Iris pigment epithelial cell (primary cell): ENCODE data around the gene CYBC1.
A peak's percentile ranks its signal among the peaks of the same experiment; 100 is the strongest.

Experiments used
- DNase-seq: peaks from one replicate; pipeline ENCODE4 v3.0.0-alpha.2; 2011; ENCODE audit warnings: low read depth

Gene CYBC1

GRCh38 chr17:82408288-82408937 is 42.1 kb downstream of the CYBC1 start:
- DNase-seq, result no peak

- peak; percentile 26 for DNase-seq
These were observed 43.3 kb downstream of the CYBC1 start for GRCh38 chr17:82407255-82407654.

GRCh38 chr17:82406131-82406671 is 44.4 kb downstream of the CYBC1 start:
- no peak for DNase-seq

- DNase-seq, result no peak
These were observed 45.5 kb downstream of the CYBC1 start for GRCh38 chr17:82405051-82405450.

- no peak for DNase-seq
These were observed 46.6 kb downstream of the CYBC1 start for GRCh38 chr17:82403662-82404660.

- no peak for DNase-seq
These were observed 47.7 kb downstream of the CYBC1 start for GRCh38 chr17:82402865-82403264.

GRCh38 chr17:82400830-82401229 is 49.7 kb downstream of the CYBC1 start:
- DNase-seq, result no peak

- no peak for DNase-seq
These were observed 50.3 kb downstream of the CYBC1 start for GRCh38 chr17:82400206-82400605.

- DNase-seq, result no peak
These were observed 50.9 kb downstream of the CYBC1 start for GRCh38 chr17:82399601-82400101.

GRCh38 chr17:82399041-82399441 is 51.5 kb downstream of the CYBC1 start:
- DNase-seq, result peak; percentile 31

- DNase-seq, result no peak
These were observed 52.9 kb downstream of the CYBC1 start for GRCh38 chr17:82397449-82398335.

- DNase-seq, result peak; percentile 80
These were observed 53.7 kb downstream of the CYBC1 start for GRCh38 chr17:82396601-82397435.

- DNase-seq, result no peak
These were observed 56.3 kb downstream of the CYBC1 start for GRCh38 chr17:82394278-82394677.

- no peak for DNase-seq
These were observed 57.6 kb downstream of the CYBC1 start for GRCh38 chr17:82392941-82393340.
